Left ventricle myocardium inferior (tissue), 1 donor: ENCODE results near the gene RASA4B. TPM values are rescaled to one million over a fixed set of nuclear protein-coding genes. Genes with fewer than 3 reads are reported as not detected.
"Not testable (repeated sequence)": the region's sequence is repeated elsewhere in the genome, so short reads cannot be mapped to it uniquely, and the experiment has no call there.

Experiments used
- DNase-seq: peaks from one replicate; pipeline ENCODE4 v3.0.0-alpha.2; 2020
- H3K27ac ChIP-seq: fragments of 200-600 bp; replicated peaks from 2 replicates; pipeline ENCODE4 v1.8.0; 2021
- H3K27me3 ChIP-seq: fragments of 200-600 bp; 2 replicates; pipeline ENCODE4 v1.8.0; 2021; ENCODE audit warnings: low read depth
- H3K36me3 ChIP-seq: fragments of 200-600 bp; 2 replicates; pipeline ENCODE4 v1.8.0; 2021
- H3K4me1 ChIP-seq: fragments of 200-600 bp; 2 replicates; pipeline ENCODE4 v1.8.0; 2021
- H3K4me3 ChIP-seq: fragments of 200-600 bp; 2 replicates; pipeline ENCODE4 v1.8.0; 2021; ENCODE audit warnings: mild to moderate bottlenecking, moderate library complexity
- H3K9me3 ChIP-seq: fragments of 200-600 bp; replicated peaks from 2 replicates; pipeline ENCODE4 v1.8.0; 2021
- intact Hi-C: fragments of 100-400 bp; cut with micrococcal nuclease; formaldehyde crosslinking; loops from one replicate; pipeline ENCODE4 v1.11.0; 2022
- total RNA-seq: library from RNA; stranded (reverse); fragmentation: NEBNext Ultra II Directional; extraction: Animal tissue kit (Norgen Biotek cat#: 25700); gene quantifications from one replicate; pipeline ENCODE4 v1.2.1, GENCODE V29; 2021
- donor health status: DM: no; HTN: yes; CAD: no; lungs with severe emphysema.

RASA4B gene
- total RNA-seq, 1 donor from 2014 or later = 5.7 TPM

GRCh38 chr7:102527182-102527581, 9.6 kb upstream of the RASA4B start:
- H3K36me3 ChIP-seq, H3K27me3 ChIP-seq, DNase-seq, H3K4me1 ChIP-seq, intact Hi-C loops, H3K4me3 ChIP-seq, H3K9me3 ChIP-seq: not testable (repeated sequence)
- H3K27ac ChIP-seq = peak overlapping the region; percentile 63

- DNase-seq, intact Hi-C loops, H3K4me3 ChIP-seq, H3K27me3 ChIP-seq, H3K27ac ChIP-seq, H3K4me1 ChIP-seq, H3K36me3 ChIP-seq, H3K9me3 ChIP-seq: not testable (repeated sequence)
These were observed 7.2 kb upstream of the RASA4B start for GRCh38 chr7:102524803-102525202.

GRCh38 chr7:102520797-102521196, 3.2 kb upstream of the RASA4B start:
- H3K9me3 ChIP-seq, intact Hi-C loops, H3K4me1 ChIP-seq, H3K27me3 ChIP-seq, DNase-seq, H3K27ac ChIP-seq, H3K4me3 ChIP-seq, H3K36me3 ChIP-seq: not testable (repeated sequence)

- H3K27ac ChIP-seq, H3K36me3 ChIP-seq, DNase-seq, H3K4me1 ChIP-seq, H3K27me3 ChIP-seq, intact Hi-C loops, H3K4me3 ChIP-seq, H3K9me3 ChIP-seq: not testable (repeated sequence)
These were observed 626 bp downstream of the RASA4B start for GRCh38 chr7:102516951-102517350.

GRCh38 chr7:102515889-102516288, 1.7 kb downstream of the RASA4B start:
- H3K27ac ChIP-seq, H3K9me3 ChIP-seq, DNase-seq, intact Hi-C loops, H3K27me3 ChIP-seq, H3K36me3 ChIP-seq, H3K4me3 ChIP-seq, H3K4me1 ChIP-seq: not testable (repeated sequence)

- peak; percentile 11 for DNase-seq
- H3K36me3 ChIP-seq, H3K4me3 ChIP-seq, intact Hi-C loops, H3K4me1 ChIP-seq, H3K9me3 ChIP-seq, H3K27me3 ChIP-seq: not testable (repeated sequence)
- H3K27ac ChIP-seq = peak overlapping the region; percentile 51
These were observed 2.5 kb downstream of the RASA4B start for GRCh38 chr7:102514881-102515721.

GRCh38 chr7:102512642-102513221, 4.8 kb downstream of the RASA4B start:
- H3K4me3 ChIP-seq = peak overlapping the region; percentile 47
- intact Hi-C loops = not testable (repeated sequence)

GRCh38 chr7:102511860-102512522, 5.6 kb downstream of the RASA4B start:
- intact Hi-C loops, H3K27me3 ChIP-seq, DNase-seq, H3K27ac ChIP-seq, H3K4me1 ChIP-seq, H3K9me3 ChIP-seq, H3K36me3 ChIP-seq, H3K4me3 ChIP-seq: not testable (repeated sequence)

More at GRCh38 chr7:102512642-102513221, 4.8 kb downstream of the RASA4B start:
- not testable (repeated sequence) for H3K27me3 ChIP-seq, H3K9me3 ChIP-seq, H3K4me1 ChIP-seq, H3K36me3 ChIP-seq
- peak overlapping the region; percentile 85 for H3K27ac ChIP-seq
- DNase-seq = peak; percentile 33

- H3K36me3 ChIP-seq, H3K27me3 ChIP-seq, H3K4me1 ChIP-seq, H3K27ac ChIP-seq, intact Hi-C loops, H3K9me3 ChIP-seq, H3K4me3 ChIP-seq: not testable (repeated sequence)
- peak; percentile 13 for DNase-seq
These were observed 7.0 kb downstream of the RASA4B start for GRCh38 chr7:102510575-102510974.

GRCh38 chr7:102507410-102508088, 10.0 kb downstream of the RASA4B start:
- H3K27ac ChIP-seq, intact Hi-C loops, H3K9me3 ChIP-seq, H3K27me3 ChIP-seq, H3K36me3 ChIP-seq, H3K4me1 ChIP-seq, H3K4me3 ChIP-seq: not testable (repeated sequence)
- DNase-seq = peak; percentile 15

GRCh38 chr7:102505298-102506185, 12.0 kb downstream of the RASA4B start:
- peak; percentile 10 for DNase-seq
- H3K36me3 ChIP-seq, H3K9me3 ChIP-seq, H3K4me3 ChIP-seq, H3K4me1 ChIP-seq, intact Hi-C loops, H3K27ac ChIP-seq, H3K27me3 ChIP-seq: not testable (repeated sequence)

- DNase-seq, intact Hi-C loops, H3K4me3 ChIP-seq, H3K36me3 ChIP-seq, H3K27me3 ChIP-seq, H3K9me3 ChIP-seq, H3K4me1 ChIP-seq, H3K27ac ChIP-seq: not testable (repeated sequence)
These were observed 14.4 kb downstream of the RASA4B start for GRCh38 chr7:102503141-102503540.

GRCh38 chr7:102498321-102498720, 19.3 kb downstream of the RASA4B start:
- H3K4me1 ChIP-seq, DNase-seq, H3K4me3 ChIP-seq, H3K27ac ChIP-seq, H3K9me3 ChIP-seq, intact Hi-C loops, H3K36me3 ChIP-seq, H3K27me3 ChIP-seq: not testable (repeated sequence)
